ENCODE results near the gene PTTG1IP.
A peak's percentile ranks its signal among the peaks of the same experiment; 100 is the strongest.

PTTG1IP gene

GRCh38 chr21:44878053-44878982 is 4.8 kb upstream of the PTTG1IP start:
- DNase-seq (ENCODE audit: low read depth), result no peak
- TF ChIP-seq CTCF (IDR thresholded peaks at IDR 0.05; ENCODE audit: low read length, missing control alignments), result no peak
- H3K4me3 ChIP-seq (replicated peaks; ENCODE audit: low read depth, low read length), result no peak overlapping the region

- no peak overlapping the region for H3K4me3 ChIP-seq (replicated peaks; ENCODE audit: low read depth, low read length)
- DNase-seq (ENCODE audit: low read depth), result no peak
- TF ChIP-seq CTCF (IDR thresholded peaks at IDR 0.05; ENCODE audit: low read length, missing control alignments), result no peak
Observed at GRCh38 chr21:44876849-44877575, 3.5 kb upstream of the PTTG1IP start.

- H3K4me3 ChIP-seq (replicated peaks; ENCODE audit: low read depth, low read length), result peak overlapping the region; percentile 56
- TF ChIP-seq CTCF (IDR thresholded peaks at IDR 0.05; ENCODE audit: low read length, missing control alignments), result peak; percentile 5
- peak; percentile 67 for DNase-seq (ENCODE audit: low read depth)
Observed at GRCh38 chr21:44875316-44875700, 1.8 kb upstream of the PTTG1IP start.

DNA sequence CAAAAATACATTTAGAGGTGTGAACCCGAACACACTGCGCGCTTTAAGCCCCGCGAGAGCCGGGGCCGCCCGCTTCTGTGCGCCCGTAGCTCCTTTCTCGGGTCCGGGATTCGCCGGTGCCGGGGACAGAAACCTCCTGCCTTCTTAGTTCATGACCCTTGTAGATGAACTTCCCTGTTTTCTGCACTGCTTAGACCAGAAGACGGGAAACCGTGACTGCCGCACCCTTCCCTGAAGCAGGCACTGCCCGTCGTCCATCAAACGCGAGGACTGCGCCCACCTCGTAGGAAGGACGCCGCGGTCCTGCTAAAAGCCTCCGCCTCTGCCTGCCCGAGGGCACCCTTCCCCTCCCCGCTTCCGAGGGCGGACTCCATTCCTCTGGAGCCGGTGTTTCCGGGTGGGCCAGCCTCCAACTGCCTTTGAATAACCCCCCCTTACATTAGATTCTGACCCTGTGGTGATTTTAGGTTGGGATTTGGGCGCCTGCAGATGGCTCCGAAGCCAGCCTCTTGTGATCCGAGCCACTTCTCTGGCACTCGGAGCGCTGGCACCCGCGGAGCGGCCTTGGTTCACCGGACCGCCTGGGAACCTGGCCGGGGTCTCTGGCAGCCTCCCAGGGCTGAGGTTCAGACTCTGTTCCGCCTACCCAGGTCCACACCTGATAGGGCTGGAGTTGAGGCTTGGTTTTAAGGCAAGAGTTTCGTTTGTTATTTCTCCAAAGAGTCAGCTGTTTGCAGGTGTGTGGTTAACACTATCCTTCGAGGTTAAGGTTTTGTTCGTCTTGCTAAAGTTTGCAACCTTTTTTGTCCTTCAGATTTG is 1.2 kb upstream of the PTTG1IP start:
- H3K4me3 ChIP-seq (replicated peaks; ENCODE audit: low read depth, low read length), result peak overlapping the region; percentile 56
- TF ChIP-seq CTCF (IDR thresholded peaks at IDR 0.05; ENCODE audit: low read length, missing control alignments), result no peak
- peak; percentile 17 for DNase-seq (ENCODE audit: low read depth)

DNA sequence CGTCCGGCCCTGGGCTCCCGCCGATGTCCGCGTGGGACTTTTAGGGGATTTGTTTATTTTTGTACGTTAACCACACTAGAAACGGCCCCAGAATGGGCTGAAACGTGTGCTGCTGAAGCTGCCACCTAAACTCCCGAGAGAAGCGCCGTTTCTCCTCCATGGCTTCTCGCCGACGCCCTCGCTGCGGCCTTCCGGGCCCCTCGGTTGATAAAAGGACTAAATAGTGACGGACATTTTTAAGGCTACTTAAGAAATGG is 678 bp upstream of the PTTG1IP start:
- no peak for TF ChIP-seq CTCF (IDR thresholded peaks at IDR 0.05; ENCODE audit: low read length, missing control alignments)
- H3K4me3 ChIP-seq (replicated peaks; ENCODE audit: low read depth, low read length), result peak overlapping the region; percentile 56
- DNase-seq (ENCODE audit: low read depth), result no peak

DNA sequence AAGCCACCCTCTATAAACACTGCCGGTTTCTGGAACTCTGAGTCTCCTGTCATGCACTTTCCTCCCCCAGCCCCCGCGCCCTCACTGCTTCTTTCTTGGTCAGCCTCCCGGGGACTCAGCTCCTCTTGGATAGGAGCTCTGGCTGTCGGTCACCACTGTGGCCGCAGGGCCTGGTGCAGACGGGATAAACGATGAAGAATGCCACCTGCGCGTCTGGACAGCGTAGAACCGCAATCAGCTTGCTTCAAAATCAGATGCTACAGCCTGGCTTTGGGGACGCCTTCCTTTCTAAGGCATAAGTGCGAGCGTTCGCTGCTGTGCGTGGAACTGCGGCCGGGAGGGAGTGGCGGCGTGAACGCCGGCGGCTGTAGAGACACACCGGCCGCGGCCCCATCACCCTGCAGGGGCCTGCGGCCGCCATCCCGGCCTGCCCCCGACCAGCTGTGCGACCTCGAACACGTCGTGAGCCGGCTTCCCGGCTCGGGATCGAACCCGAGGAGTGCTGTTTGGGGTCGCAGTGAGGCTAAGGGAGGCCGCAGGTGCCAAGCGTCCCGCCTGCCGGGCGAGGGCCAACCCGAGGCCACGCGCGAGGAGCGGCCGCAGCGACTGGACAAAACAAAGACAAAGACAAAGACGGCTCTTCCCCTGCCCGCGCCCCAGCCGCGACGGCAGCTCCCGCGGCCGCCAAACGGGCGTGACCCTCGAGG is 688 bp downstream of the PTTG1IP start:
- DNase-seq (ENCODE audit: low read depth), result peak; percentile 35
- no peak for TF ChIP-seq CTCF (IDR thresholded peaks at IDR 0.05; ENCODE audit: low read length, missing control alignments)
- peak overlapping the region; percentile 80 for H3K4me3 ChIP-seq (replicated peaks; ENCODE audit: low read depth, low read length)
